Caki2 (cell line): Measurements from ENCODE around the gene PPM1J. TPM values are rescaled to one million over a fixed set of nuclear protein-coding genes. Genes with fewer than 3 reads are reported as not detected.

Experiments used
- DNase-seq: peaks from one replicate; pipeline ENCODE4 v3.0.0-alpha.2; 2015; ENCODE audit warnings: low read depth
- in situ Hi-C: cut with HindIII; loops from 2 replicates; pipeline ENCODE4 v1.10.0; 2016; ENCODE audit warnings: low sequenced_read_pairs, low pct_unique_long_range_greater_than_20kb, mixed read lengths
- total RNA-seq: library from RNA; depleted of rRNA; stranded (reverse); fragments of >200 nt; shearing (Covaris generic); gene quantifications from 2 replicates; pipeline ENCODE4 v1.2.3, GENCODE V29; 2014; ENCODE audit warnings: low replicate concordance; rRNA removed

PPM1J gene
- total RNA-seq, 1 experiment from 2014 or later = 0.57 TPM

DNA sequence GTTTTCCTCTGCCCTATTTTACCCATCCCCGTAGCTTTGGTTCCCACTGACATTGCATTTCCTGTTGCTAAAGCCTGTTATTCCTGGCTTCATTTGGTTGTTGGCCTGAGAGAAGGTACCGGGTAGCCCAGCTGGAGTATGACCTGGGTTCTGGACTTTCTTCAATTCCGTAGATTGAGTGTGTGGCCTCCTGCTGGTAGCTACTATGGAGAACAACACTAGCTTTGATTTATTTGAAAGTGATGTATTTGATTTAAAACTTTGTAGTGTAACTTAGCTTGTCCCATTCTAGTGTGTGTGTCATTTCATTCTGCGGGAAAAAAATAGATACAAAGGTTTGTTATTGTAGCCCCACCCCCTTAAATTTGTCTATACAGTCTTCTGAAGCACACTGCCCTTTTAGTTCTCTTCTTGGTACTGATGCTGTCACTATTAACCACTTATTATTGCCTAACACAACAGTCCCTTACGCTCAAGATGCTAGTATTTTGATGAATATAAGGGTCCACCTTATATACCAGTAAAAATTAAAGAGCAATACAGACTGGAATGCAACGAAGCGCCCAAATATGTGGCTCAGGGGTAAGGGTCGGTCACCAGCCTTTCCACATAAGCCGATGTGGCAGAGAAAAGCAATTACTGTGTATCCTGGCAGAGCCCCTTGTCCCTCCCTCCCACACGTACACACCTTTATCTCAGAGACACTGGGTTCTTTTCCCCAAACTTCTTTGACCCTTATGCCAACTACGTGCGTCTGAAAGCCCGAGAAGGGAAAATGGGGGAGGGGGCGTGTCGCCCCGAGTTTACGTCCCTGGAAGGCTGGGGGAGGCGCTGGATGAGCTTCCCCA lies 41.3 kb downstream of the PPM1J start:
- peak; percentile 45 for DNase-seq
- in situ Hi-C loops = no loop called here

DNA sequence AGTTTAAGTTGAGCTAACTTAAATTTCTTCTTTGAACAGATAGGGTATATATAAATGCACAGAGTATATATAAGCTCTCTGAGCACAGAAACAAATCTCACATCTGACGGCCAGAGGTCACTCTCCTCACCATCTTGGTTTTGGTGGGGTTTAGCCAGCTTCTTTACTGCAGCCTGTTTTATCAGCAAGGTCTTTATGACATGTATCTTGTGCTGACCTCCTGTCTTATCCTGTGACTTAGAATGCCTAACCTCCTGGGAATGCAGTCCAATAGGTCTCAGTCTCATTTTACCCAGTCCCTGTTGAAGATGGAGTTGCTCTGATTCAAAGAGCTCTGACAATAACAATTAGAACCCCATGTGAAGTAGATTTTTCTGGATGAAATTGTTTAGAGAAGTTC lies 42.3 kb downstream of the PPM1J start:
- in situ Hi-C loops = no loop called here
- DNase-seq = no peak

DNA sequence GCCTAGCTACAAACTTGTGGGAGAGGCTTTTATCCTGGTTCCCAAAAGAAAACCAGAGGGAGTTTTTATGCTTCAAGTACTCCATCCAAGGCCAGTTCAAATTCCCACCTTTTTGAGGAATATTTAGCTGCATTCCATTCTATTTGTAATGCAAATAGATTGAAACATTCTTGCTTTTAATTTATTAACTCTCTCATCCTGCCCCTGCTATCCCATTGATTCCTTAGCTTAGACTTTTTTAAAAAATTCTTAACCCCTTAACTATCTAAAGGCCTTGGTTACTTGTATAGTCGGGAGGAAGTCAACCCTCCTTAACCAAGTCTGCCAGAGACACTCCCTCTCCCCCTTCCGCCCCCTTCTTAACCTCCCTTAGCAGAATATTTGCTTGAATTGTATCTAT lies 43.1 kb downstream of the PPM1J start:
- no peak for DNase-seq
- in situ Hi-C loops = no loop called here

DNA sequence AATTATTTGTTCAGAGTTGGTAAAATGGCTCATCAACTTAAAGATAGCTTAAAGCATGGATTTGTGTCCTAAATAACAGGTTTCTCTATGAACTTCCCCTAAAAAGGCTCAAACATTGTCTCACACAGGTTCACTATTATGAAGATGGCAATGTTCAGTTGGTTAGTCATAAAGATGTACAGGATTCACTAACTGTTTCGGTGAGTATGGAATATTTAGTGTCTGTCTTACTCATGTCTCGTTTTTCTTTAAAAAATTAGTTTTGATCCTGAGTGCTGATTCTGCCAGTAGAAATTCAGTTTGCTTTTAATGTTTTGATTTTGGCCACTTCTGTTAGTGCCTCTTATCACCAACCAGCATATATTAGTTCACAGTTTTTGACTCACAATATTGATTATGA lies 48.2 kb downstream of the PPM1J start:
- no peak for DNase-seq
- in situ Hi-C loops = no loop called here

DNA sequence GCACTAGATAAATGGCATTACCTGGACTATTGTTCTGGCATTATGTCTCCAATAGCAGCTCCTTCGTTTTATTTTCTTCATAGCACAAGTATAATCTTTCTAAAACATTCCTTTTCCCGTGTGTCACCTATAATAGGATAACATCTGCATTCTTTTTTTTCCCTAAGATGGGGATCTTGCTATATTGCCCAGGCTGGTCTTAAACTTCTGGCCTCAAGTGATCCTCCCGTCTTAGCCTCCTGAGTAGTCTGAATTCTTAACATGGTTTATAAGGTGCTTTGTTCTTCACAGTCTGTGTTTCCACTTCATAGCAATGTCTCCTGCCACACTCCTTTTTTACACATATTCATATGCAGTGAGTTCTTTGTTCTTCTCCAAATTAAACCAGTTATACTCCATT lies 49.3 kb downstream of the PPM1J start:
- DNase-seq = no peak
- in situ Hi-C loops = no loop called here

Other genes with a start within 250 kb of the PPM1J start
- gene WNT2B, start 206.4 kb downstream of the PPM1J start, total RNA-seq = 0.23 and 0.37 TPM in 2 replicates
- 11.2 and 12.8 TPM in 2 replicates for gene ST7L, start 96.2 kb downstream of the PPM1J start, total RNA-seq
- gene CAPZA1, start 95.5 kb downstream of the PPM1J start, total RNA-seq = 192 and 237 TPM in 2 replicates
- gene MOV10, start 40.7 kb downstream of the PPM1J start, total RNA-seq = 57.2 and 83.2 TPM in 2 replicates
- 257 and 306 TPM in 2 replicates for gene RHOC, start 8.2 kb downstream of the PPM1J start, total RNA-seq
- gene SLC16A1, start 240.9 kb upstream of the PPM1J start, total RNA-seq = 29.8 and 34.6 TPM in 2 replicates